A673 (cell line): ENCODE data around the gene MAMDC2. TPM values are rescaled to one million over a fixed set of nuclear protein-coding genes. Genes with fewer than 3 reads are reported as not detected.

ENCODE experiments used
- BruUV-seq: library from RNA; stranded (reverse); fragments of 400-500 nt; replicated peaks from 2 replicates; lab custom pipeline; 2021; lab: Mats Ljungman, UMichigan
- CTCF ChIA-PET: fragments of 300-600 bp; sonication (Branson Sonifier 250); formaldehyde crosslinking; loops from one replicate; lab custom pipeline; 2022; ENCODE audit warnings: antibody characterized with exemption; lab: Charles Lee
- POLR2A ChIA-PET: fragments of 300-600 bp; sonication (Branson Sonifier 250); formaldehyde crosslinking; loops from one replicate; lab custom pipeline; 2022; ENCODE audit warnings: antibody characterized with exemption; ENCODE audit not compliant: low non-redundant PET; lab: Charles Lee
- DNase-seq: peaks from one replicate; pipeline ENCODE4 v3.0.0-alpha.2; 2015; ENCODE audit warnings: low spot score
- H3K27ac ChIP-seq: fragments of 200-600 bp; sonication (generic); 2 replicates; pipeline ENCODE4 v1.5.1; 2016; ENCODE audit warnings: mixed run types, low read depth, mild to moderate bottlenecking, mixed read lengths, antibody characterized with exemption, low read length; ENCODE audit not compliant: poor library complexity, severe bottlenecking
- H3K27me3 ChIP-seq: fragments of 200-600 bp; sonication (generic); replicated peaks from 2 replicates; pipeline ENCODE4 v1.6.1; 2017; ENCODE audit warnings: mixed run types, low read depth, mild to moderate bottlenecking, mixed read lengths, antibody characterized with exemption, low read length; ENCODE audit not compliant: insufficient read depth, poor library complexity
- H3K36me3 ChIP-seq: fragments of 200-600 bp; sonication (generic); 2 replicates; pipeline ENCODE4 v1.6.1; 2016; ENCODE audit warnings: mixed run types, mild to moderate bottlenecking, mixed read lengths, antibody characterized with exemption, low read length; ENCODE audit not compliant: insufficient read depth, poor library complexity, severe bottlenecking
- H3K4me1 ChIP-seq: fragments of 200-600 bp; sonication (generic); 2 replicates; pipeline ENCODE4 v1.6.1; 2017; ENCODE audit warnings: mixed run types, mild to moderate bottlenecking, mixed read lengths, antibody characterized with exemption, low read length; ENCODE audit not compliant: insufficient read depth, poor library complexity, severe bottlenecking
- H3K4me3 ChIP-seq: fragments of 200-600 bp; sonication (generic); 2 replicates; pipeline ENCODE4 v1.5.1; 2016; ENCODE audit warnings: low read depth, mixed run types, mild to moderate bottlenecking, mixed read lengths, low read length; ENCODE audit not compliant: poor library complexity, severe bottlenecking
- H3K9me3 ChIP-seq: fragments of 200-600 bp; sonication (generic); 2 replicates; pipeline ENCODE4 v1.6.1; 2016; ENCODE audit warnings: mixed run types, low read depth, mild to moderate bottlenecking, mixed read lengths, antibody characterized with exemption, low read length; ENCODE audit not compliant: poor library complexity, severe bottlenecking
- CTCF ChIP-seq: fragments of 300-800, 200-600 bp; sonication (generic); conservative IDR thresholded peaks from 2 replicates; pipeline ENCODE4 v1.5.1; 2017; ENCODE audit warnings: low read depth, mild to moderate bottlenecking, antibody characterized with exemption, low read length, moderate library complexity, mixed read lengths
- EZH2 ChIP-seq: fragments of 200-600 bp; sonication (generic); IDR thresholded peaks from 2 replicates; pipeline ENCODE4 v1.6.1; 2017; ENCODE audit warnings: borderline replicate concordance, low read depth, mild to moderate bottlenecking, mixed read lengths, antibody characterized with exemption, low read length; ENCODE audit not compliant: poor library complexity, severe bottlenecking
- intact Hi-C: fragments of 100-400 bp; cut with micrococcal nuclease; formaldehyde crosslinking; loops from one replicate; pipeline ENCODE4 v1.10.0; 2022; ENCODE audit not compliant: unreplicated experiment
- total RNA-seq: library from RNA; stranded (reverse); gene quantifications from 2 replicates; pipeline ENCODE4 v1.2.3, GENCODE V29; 2021

The MAMDC2 gene
- total RNA-seq, 1 experiment from 2014 or later = not detected

- Histone ChIP-seq H3K27ac (no peak overlapping the region), H3K4me3 (no peak overlapping the region), H3K36me3 (no peaks in the 10 kb centered on the region), H3K27me3 (no peaks in the 10 kb centered on the region), H3K4me1 (no peaks in the 10 kb centered on the region), H3K9me3 (no peaks in the 10 kb centered on the region)
- POLR2A ChIA-PET = no interaction called here
- TF ChIP-seq CTCF = no peak
- no peak for TF ChIP-seq EZH2
- DNase-seq = no peak
- intact Hi-C loops = no loop called here
- CTCF ChIA-PET = no interaction called here
- BruUV-seq = no TSS peak
These were observed 124.9 kb downstream of the MAMDC2 start for GRCh38 chr9:70168521-70168920.

GRCh38 chr9:70169222-70169621 lies 125.6 kb downstream of the MAMDC2 start:
- TF ChIP-seq CTCF (no peak), EZH2 (no peak)
- H3K27ac ChIP-seq = no peak overlapping the region
- POLR2A ChIA-PET = interaction anchor here (0.5 kb wide), 1 partner anchor 10 kb away, joined by 3 read pairs; no protein-coding TSS in a partner anchor
- H3K4me1 ChIP-seq = no peaks in the 10 kb centered on the region
- no peaks in the 10 kb centered on the region for H3K9me3 ChIP-seq
- CTCF ChIA-PET = no interaction called here
- H3K27me3 ChIP-seq = no peaks in the 10 kb centered on the region
- no peaks in the 10 kb centered on the region for H3K36me3 ChIP-seq
- intact Hi-C loops = no loop called here
- DNase-seq = no peak
- H3K4me3 ChIP-seq = no peak overlapping the region
- BruUV-seq = no TSS peak

- BruUV-seq = no TSS peak
- Histone ChIP-seq H3K4me3 (no peak overlapping the region), H3K36me3 (no peaks in the 10 kb centered on the region), H3K27ac (no peak overlapping the region), H3K9me3 (no peaks in the 10 kb centered on the region), H3K27me3 (no peaks in the 10 kb centered on the region), H3K4me1 (no peaks in the 10 kb centered on the region)
- ChIA-PET POLR2A (no interaction called here), CTCF (no interaction called here)
- TF ChIP-seq EZH2 = no peak
- TF ChIP-seq CTCF = no peak
- DNase-seq = no peak
- intact Hi-C loops = no loop called here
These were observed 126.6 kb downstream of the MAMDC2 start for GRCh38 chr9:70170151-70170790.
